ENCODE measurements around the gene DLG4.

The DLG4 gene

DNA sequence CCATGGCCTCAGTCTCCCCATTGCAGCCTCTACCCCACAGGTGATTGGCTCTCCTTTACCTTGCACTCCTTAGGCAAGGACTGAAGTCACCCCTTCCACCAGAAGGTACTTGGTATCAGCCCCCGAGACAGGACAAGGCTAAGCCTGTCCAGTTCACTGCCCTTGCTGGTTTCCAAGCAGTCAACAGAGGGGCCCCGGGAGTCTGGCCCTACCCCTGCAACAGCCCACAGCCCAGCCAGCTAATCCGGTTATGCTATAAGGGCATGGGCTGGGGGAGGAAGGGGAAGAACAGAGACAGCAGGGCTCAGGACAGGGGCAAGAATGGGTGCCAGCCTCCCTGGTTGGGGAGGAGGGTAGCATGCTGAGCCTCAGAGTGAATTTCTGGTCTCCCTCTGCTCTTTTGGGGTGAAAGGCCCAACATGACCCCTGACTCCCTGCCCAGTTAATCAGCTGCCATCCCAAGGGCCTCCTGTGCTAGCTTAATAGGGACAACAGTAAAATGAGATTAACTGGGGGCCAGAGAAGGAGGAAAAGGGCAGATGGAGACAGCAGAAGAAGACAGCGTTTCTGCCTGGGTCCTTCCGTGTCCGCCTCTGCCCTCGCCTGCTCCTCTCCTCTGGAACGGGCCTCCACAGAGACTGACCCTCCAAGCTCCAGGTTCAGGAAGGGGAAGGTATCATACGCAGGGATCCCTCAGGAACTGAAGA is 10.7 kb downstream of the DLG4 start:
- TF ChIP-seq CTCF (IDR thresholded peaks at IDR 0.05; ENCODE audit: low read depth, low read length, missing control alignments): no peak
- in situ Hi-C loops (cut with HindIII; ENCODE audit: low pct_ligation_motif_present, low sequenced_read_pairs): no loop called here
- H3K4me3 ChIP-seq (ENCODE audit: low read depth, low read length): no peak overlapping the region
- no peaks in the 10 kb centered on the region for H3K27me3 ChIP-seq (replicated peaks)
- no peak for DNase-seq
- H3K36me3 ChIP-seq (replicated peaks): no peaks in the 10 kb centered on the region
- H3K27ac ChIP-seq: no peak overlapping the region

DNA sequence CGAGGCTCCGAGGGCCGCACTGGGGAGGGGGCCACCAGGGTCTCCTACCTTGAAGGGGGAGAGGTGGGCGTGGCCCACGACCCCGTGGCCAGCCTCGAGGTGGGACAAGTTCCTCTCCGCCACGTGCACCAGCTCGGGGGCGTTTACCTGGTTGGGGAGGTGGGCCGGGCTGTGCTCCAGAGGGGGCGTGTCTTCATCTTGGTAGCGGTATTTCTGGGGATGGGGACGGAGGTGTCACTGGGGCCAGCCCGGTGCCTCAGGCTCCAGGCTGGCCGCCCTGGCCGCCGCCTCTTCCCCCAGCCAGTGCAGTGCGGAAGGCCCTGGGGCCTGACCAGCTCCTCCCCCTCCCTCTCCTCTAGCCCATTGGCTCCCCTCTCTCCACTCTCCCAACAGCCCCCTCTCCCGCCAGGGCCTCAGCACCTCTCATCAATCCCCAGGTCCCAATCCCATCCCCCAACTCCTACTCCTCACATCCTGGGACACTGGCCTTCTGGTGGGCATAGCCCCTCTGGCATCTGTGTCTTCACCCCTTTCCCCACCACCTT is 11.5 kb downstream of the DLG4 start:
- in situ Hi-C loops (cut with HindIII; ENCODE audit: low pct_ligation_motif_present, low sequenced_read_pairs): no loop called here
- Histone ChIP-seq H3K36me3 (replicated peaks) (peaks cover 6% of the 10 kb centered on the region), H3K27ac (no peak overlapping the region), H3K4me3 (ENCODE audit: low read depth, low read length) (no peak overlapping the region), H3K27me3 (replicated peaks) (no peaks in the 10 kb centered on the region)
- no peak for DNase-seq
- TF ChIP-seq CTCF (IDR thresholded peaks at IDR 0.05; ENCODE audit: low read depth, low read length, missing control alignments): no peak

- in situ Hi-C loops (cut with HindIII; ENCODE audit: low pct_ligation_motif_present, low sequenced_read_pairs): no loop called here
- DNase-seq: no peak
- Histone ChIP-seq H3K36me3 (replicated peaks) (peaks cover 14% of the 10 kb centered on the region), H3K27ac (no peak overlapping the region), H3K27me3 (replicated peaks) (no peaks in the 10 kb centered on the region), H3K4me3 (ENCODE audit: low read depth, low read length) (no peak overlapping the region)
- no peak for TF ChIP-seq CTCF (IDR thresholded peaks at IDR 0.05; ENCODE audit: low read depth, low read length, missing control alignments)
Observed at GRCh38 chr17:7207120-7208001, 12.3 kb downstream of the DLG4 start.

DNA sequence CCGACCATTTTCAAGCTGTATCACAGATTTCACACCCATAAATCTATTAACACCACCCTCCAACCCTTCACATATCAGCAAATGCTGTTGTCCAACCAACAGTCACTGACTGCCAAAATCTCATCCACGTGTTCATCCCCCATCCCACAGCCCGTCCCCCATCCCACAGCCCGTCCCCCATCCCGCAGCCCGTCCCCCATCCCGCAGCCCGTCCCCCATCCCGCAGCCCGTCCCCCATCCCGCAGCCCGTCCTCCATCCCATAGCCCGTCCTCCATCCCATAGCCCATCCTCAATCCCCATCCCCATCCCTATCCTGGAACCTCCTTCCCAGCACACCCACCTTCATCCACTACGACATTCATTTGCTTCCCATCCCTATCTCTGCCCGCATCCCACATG is 14.1 kb downstream of the DLG4 start:
- Histone ChIP-seq H3K27ac (peak overlapping the region; percentile 22), H3K4me3 (ENCODE audit: low read depth, low read length) (peak overlapping the region; percentile 64), H3K27me3 (replicated peaks) (no peaks in the 10 kb centered on the region), H3K36me3 (replicated peaks) (peaks cover 26% of the 10 kb centered on the region)
- in situ Hi-C loops (cut with HindIII; ENCODE audit: low pct_ligation_motif_present, low sequenced_read_pairs): no loop called here
- DNase-seq: no peak
- no peak for TF ChIP-seq CTCF (IDR thresholded peaks at IDR 0.05; ENCODE audit: low read depth, low read length, missing control alignments)

DNA sequence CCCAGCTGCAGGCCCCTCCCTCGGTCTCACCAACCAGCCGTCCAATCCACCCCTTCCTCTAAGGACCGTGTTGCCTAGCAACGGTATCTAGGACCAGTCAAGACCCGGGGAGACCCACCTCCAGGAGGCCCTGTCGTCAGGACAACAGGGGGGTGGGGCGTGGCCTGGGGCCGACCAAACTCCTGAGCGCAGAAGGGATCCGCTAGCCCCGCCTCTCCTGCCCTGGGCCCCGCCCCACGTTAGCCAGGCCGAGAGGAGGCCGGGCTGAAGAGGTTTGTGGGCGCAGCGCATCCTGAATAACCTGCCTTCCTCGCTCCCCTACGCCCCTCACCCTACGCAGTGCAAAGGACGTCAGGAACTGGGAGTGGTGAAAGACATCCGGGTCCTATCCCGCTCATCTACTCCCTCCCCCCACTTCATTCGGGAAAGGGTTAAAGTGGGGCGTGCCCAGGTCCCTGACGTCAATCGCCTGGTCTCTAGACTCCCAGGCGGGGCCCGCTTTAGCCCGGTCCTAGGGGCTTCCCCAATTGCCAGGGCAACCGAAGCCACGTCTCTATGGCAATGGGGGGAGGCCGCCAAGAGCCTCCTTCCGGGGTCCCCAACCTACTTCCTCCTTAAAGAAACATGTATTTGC is 14.7 kb downstream of the DLG4 start:
- peak overlapping the region; percentile 64 for H3K4me3 ChIP-seq (ENCODE audit: low read depth, low read length)
- in situ Hi-C loops (cut with HindIII; ENCODE audit: low pct_ligation_motif_present, low sequenced_read_pairs): no loop called here
- no peaks in the 10 kb centered on the region for H3K27me3 ChIP-seq (replicated peaks)
- TF ChIP-seq CTCF (IDR thresholded peaks at IDR 0.05; ENCODE audit: low read depth, low read length, missing control alignments): no peak
- peak overlapping the region; percentile 22 for H3K27ac ChIP-seq
- DNase-seq: peak; percentile 79
- peaks cover 28% of the 10 kb centered on the region for H3K36me3 ChIP-seq (replicated peaks)
